SU-DHL-6 (cell line): ENCODE measurements around the gene MED27.

Experiments
- H2AFZ ChIP-seq: fragments of 200-600 bp; sonication (generic); 2 replicates; pipeline ENCODE4 v1.6.1; 2014; ENCODE audit warnings: low read depth, mild to moderate bottlenecking, moderate library complexity, mixed read lengths, antibody characterized with exemption, low read length; ENCODE audit not compliant: severe bottlenecking
- H3F3A ChIP-seq: fragments of 200-600 bp; shearing (Covaris generic); 2 replicates; pipeline ENCODE4 v1.6.0; 2016; ENCODE audit warnings: antibody characterized with exemption, mild to moderate bottlenecking; ENCODE audit not compliant: insufficient read depth
- H3K27ac ChIP-seq: fragments of 200-600 bp; sonication (generic); 2 replicates; pipeline ENCODE4 v1.5.1; 2016; ENCODE audit warnings: low read depth, mild to moderate bottlenecking, low read length, moderate library complexity, mixed read lengths
- H3K27me3 ChIP-seq: fragments of 200-600 bp; sonication (generic), shearing (Covaris generic); 2 replicates; pipeline ENCODE4 v1.6.0; 2014; ENCODE audit warnings: mild to moderate bottlenecking, low read length
- H3K36me3 ChIP-seq: fragments of 200-600 bp; sonication (generic); 2 replicates; pipeline ENCODE4 v1.6.1; 2014; ENCODE audit warnings: mild to moderate bottlenecking, low read length, mixed read lengths
- H3K4me2 ChIP-seq: fragments of 300-600, 200-600 bp; shearing (Covaris generic), sonication (generic); 2 replicates; pipeline ENCODE4 v1.6.0; 2014; ENCODE audit warnings: low read length, low read depth, mild to moderate bottlenecking; ENCODE audit not compliant: poor library complexity, severe bottlenecking
- H3K4me3 ChIP-seq: fragments of 200-600 bp; sonication (generic); 2 replicates; pipeline ENCODE4 v1.5.1; 2014; ENCODE audit warnings: antibody characterized with exemption, low read length, mild to moderate bottlenecking, mixed read lengths; ENCODE audit not compliant: insufficient read depth, poor library complexity, severe bottlenecking
- H3K79me2 ChIP-seq: fragments of 200-600 bp; sonication (generic); 2 replicates; pipeline ENCODE4 v1.6.1; 2014; ENCODE audit warnings: mild to moderate bottlenecking, low read length, moderate library complexity; ENCODE audit not compliant: insufficient read depth
- H3K9ac ChIP-seq: fragments of 200-600 bp; sonication (generic); 2 replicates; pipeline ENCODE4 v1.7.0; 2014; ENCODE audit warnings: mild to moderate bottlenecking, low read length
- H3K9me2 ChIP-seq: fragments of 200-600 bp; sonication (generic); replicated peaks from 2 replicates; pipeline ENCODE4 v1.6.1; 2014; ENCODE audit warnings: low read length; ENCODE audit not compliant: insufficient read depth
- H3K9me3 ChIP-seq: fragments of 200-600 bp; sonication (generic); 2 replicates; pipeline ENCODE4 v1.6.1; 2014; ENCODE audit warnings: low read length, mixed read lengths; ENCODE audit not compliant: insufficient read depth
- H4K20me1 ChIP-seq: fragments of 200-600 bp; sonication (generic); 2 replicates; pipeline ENCODE4 v1.6.1; 2014; ENCODE audit warnings: low read depth, mild to moderate bottlenecking, antibody characterized with exemption, low read length, moderate library complexity, mixed read lengths
- EZH2phosphoT487 ChIP-seq: fragments of 200-600 bp; sonication (generic), shearing (Covaris generic); conservative IDR thresholded peaks from 2 replicates; pipeline ENCODE4 v1.6.1; 2018; ENCODE audit warnings: mild to moderate bottlenecking, antibody characterized with exemption, low read length, moderate library complexity, mixed read lengths
- TF ChIP-seq, protein P1 (sequence below): fragments of 200-600 bp; sonication (generic); IDR thresholded peaks from one replicate; pipeline ENCODE4 v1.5.1; 2017; ENCODE audit warnings: antibody characterized with exemption, mild to moderate bottlenecking, low read length, moderate library complexity; ENCODE audit not compliant: insufficient read depth, poor library complexity, severe bottlenecking

The MED27 gene

GRCh38 chr9:132030626-132031325, 48.9 kb downstream of the MED27 start:
- H4K20me1 ChIP-seq, result peaks cover 17% of the 10 kb centered on the region
- H3K4me2 ChIP-seq, result no peak overlapping the region
- no peaks in the 10 kb centered on the region for H3K27me3 ChIP-seq
- H3K9me2 ChIP-seq, result no peaks in the 10 kb centered on the region
- H3K27ac ChIP-seq, result no peak overlapping the region
- H3K4me3 ChIP-seq, result no peak overlapping the region
- no peak overlapping the region for H2AFZ ChIP-seq
- no peaks in the 10 kb centered on the region for H3K9me3 ChIP-seq
- H3K36me3 ChIP-seq, result no peaks in the 10 kb centered on the region
- no peaks in the 10 kb centered on the region for H3F3A ChIP-seq
- TF ChIP-seq EZH2phosphoT487, result no peak
- TF ChIP-seq, protein P1, sequence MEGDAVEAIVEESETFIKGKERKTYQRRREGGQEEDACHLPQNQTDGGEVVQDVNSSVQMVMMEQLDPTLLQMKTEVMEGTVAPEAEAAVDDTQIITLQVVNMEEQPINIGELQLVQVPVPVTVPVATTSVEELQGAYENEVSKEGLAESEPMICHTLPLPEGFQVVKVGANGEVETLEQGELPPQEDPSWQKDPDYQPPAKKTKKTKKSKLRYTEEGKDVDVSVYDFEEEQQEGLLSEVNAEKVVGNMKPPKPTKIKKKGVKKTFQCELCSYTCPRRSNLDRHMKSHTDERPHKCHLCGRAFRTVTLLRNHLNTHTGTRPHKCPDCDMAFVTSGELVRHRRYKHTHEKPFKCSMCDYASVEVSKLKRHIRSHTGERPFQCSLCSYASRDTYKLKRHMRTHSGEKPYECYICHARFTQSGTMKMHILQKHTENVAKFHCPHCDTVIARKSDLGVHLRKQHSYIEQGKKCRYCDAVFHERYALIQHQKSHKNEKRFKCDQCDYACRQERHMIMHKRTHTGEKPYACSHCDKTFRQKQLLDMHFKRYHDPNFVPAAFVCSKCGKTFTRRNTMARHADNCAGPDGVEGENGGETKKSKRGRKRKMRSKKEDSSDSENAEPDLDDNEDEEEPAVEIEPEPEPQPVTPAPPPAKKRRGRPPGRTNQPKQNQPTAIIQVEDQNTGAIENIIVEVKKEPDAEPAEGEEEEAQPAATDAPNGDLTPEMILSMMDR, result no peak
- no peak overlapping the region for H3K9ac ChIP-seq
- no peaks in the 10 kb centered on the region for H3K79me2 ChIP-seq

DNA sequence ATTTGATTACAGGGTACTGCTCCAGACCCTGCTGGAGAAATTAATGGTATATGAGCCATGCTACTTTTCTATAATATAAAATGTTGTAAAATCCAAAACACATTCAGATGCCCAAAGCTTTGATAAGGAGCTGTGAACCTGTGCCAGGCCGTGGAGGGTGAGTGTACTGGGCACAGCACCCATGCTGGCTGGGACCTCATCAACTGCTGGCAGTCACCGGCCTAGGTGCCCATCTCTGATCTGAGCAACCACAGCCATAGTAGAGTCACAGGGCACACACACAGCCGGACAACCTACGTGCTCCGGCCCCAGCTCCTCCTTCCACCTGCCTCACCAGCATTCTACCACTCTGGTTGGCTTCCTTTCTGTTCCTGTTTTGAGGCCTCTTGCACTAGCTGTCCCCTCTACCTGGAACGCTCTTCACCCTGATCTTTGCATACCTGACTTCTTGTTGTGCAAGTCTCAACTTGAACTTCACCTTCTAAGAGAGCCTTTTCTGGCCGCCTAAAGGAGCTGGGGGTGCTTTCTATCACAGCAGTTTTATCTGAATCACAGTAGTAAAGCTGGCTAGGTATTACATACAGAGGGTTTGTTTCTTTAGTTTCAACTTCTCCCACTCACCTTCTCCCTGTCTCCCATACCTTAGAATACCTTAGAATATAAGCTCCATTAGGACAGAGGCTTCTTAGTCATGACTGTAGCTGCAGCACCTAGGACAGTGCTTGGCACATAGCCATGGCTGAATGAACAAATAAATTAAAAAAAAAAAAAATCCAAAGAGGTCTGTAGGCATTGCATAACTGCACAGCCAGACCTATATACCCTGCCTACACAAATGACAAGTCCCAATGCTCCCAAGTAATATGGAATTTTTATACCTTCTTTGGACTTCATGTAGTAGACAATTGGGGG, 51.7 kb downstream of the MED27 start:
- no peaks in the 10 kb centered on the region for H3K9me2 ChIP-seq
- no peaks in the 10 kb centered on the region for H3F3A ChIP-seq
- TF ChIP-seq EZH2phosphoT487, result no peak
- TF ChIP-seq, protein P1, result no peak
- H3K36me3 ChIP-seq, result no peaks in the 10 kb centered on the region
- no peak overlapping the region for H2AFZ ChIP-seq
- H3K27ac ChIP-seq, result no peak overlapping the region
- H3K27me3 ChIP-seq, result no peaks in the 10 kb centered on the region
- H3K9ac ChIP-seq, result no peak overlapping the region
- H3K4me2 ChIP-seq, result no peak overlapping the region
- H3K79me2 ChIP-seq, result no peaks in the 10 kb centered on the region
- no peaks in the 10 kb centered on the region for H3K9me3 ChIP-seq
- no peak overlapping the region for H3K4me3 ChIP-seq
- peaks cover 12% of the 10 kb centered on the region for H4K20me1 ChIP-seq

DNA sequence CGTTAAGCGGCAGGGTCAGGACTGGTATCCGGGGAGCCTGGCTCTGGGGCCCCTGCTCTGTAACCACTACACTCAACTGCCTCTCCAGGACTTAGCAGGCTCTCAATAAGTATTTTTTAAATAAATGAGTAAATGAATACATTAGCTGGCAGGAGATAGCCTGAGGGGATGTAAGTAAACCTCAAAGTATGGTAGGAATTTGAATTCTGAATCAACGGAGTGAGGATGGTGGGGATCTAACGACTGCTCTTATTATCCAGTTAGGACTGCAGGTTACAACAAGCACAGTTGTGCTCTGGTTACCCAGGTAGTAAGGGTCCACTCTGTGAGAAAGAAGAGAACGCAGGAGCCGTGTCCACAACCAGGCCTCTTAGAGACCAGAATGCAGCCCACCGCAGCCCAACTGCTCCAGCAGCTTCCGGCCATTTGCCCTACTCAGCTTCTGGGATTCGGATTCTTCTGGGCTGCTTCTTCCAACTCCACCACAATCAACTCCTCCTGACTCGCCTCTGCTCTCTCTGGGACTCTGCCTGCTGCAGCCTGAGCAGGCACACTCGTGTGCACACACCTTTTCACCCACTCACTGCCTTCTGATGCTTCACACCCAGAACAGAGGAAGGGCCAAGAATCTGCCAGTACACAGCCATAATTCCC, 52.6 kb downstream of the MED27 start:
- H3K4me2 ChIP-seq, result no peak overlapping the region

More for the DNA sequence above, 52.6 kb downstream of the MED27 start:
- H3K9me3 ChIP-seq, result no peaks in the 10 kb centered on the region
- H3K79me2 ChIP-seq, result no peaks in the 10 kb centered on the region
- no peaks in the 10 kb centered on the region for H3F3A ChIP-seq
- no peak overlapping the region for H3K27ac ChIP-seq
- H3K9ac ChIP-seq, result no peak overlapping the region
- no peaks in the 10 kb centered on the region for H3K9me2 ChIP-seq
- no peak overlapping the region for H2AFZ ChIP-seq
- TF ChIP-seq, protein P1, result no peak
- no peak for TF ChIP-seq EZH2phosphoT487
- no peak overlapping the region for H3K4me3 ChIP-seq
- no peaks in the 10 kb centered on the region for H3K27me3 ChIP-seq
- H4K20me1 ChIP-seq, result peaks cover 12% of the 10 kb centered on the region
- H3K36me3 ChIP-seq, result no peaks in the 10 kb centered on the region
